ENCODE measurements around the gene MICALL2.

MICALL2 gene

DNA sequence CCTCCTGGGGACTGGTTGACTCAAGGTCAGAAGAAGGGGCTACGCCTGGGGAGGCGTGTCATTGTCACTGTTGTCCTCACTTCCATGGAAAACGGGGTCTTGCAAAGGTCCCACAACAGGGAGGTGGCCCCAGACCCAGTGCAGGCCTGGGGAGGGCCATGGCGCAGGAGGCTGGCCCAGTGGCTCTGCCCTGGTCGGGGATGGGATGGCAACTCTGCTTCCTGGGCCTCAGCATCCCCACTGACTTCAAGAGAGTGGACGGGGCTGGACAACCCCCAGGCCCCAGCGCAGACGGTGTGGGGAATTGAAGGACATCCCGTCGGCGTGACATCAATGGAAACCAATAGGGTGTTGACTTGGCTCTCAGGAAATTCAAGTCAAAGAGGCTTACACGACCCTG, 35.2 kb downstream of the MICALL2 start:
- no peaks in the 10 kb centered on the region for H3K79me2 ChIP-seq (ENCODE audit: control insufficient read depth, low read length)
- TF ChIP-seq, protein P1, sequence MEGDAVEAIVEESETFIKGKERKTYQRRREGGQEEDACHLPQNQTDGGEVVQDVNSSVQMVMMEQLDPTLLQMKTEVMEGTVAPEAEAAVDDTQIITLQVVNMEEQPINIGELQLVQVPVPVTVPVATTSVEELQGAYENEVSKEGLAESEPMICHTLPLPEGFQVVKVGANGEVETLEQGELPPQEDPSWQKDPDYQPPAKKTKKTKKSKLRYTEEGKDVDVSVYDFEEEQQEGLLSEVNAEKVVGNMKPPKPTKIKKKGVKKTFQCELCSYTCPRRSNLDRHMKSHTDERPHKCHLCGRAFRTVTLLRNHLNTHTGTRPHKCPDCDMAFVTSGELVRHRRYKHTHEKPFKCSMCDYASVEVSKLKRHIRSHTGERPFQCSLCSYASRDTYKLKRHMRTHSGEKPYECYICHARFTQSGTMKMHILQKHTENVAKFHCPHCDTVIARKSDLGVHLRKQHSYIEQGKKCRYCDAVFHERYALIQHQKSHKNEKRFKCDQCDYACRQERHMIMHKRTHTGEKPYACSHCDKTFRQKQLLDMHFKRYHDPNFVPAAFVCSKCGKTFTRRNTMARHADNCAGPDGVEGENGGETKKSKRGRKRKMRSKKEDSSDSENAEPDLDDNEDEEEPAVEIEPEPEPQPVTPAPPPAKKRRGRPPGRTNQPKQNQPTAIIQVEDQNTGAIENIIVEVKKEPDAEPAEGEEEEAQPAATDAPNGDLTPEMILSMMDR (IDR thresholded peaks at IDR 0.05; ENCODE audit: low read depth, low read length, poor library complexity, severe bottlenecking) = no peak
- no peak for TF ChIP-seq EZH2phosphoT487 (IDR thresholded peaks at IDR 0.05; ENCODE audit: borderline replicate concordance, low read length)
- peaks cover 18% of the 10 kb centered on the region for H3K27me3 ChIP-seq (ENCODE audit: control insufficient read depth, low read length)

DNA sequence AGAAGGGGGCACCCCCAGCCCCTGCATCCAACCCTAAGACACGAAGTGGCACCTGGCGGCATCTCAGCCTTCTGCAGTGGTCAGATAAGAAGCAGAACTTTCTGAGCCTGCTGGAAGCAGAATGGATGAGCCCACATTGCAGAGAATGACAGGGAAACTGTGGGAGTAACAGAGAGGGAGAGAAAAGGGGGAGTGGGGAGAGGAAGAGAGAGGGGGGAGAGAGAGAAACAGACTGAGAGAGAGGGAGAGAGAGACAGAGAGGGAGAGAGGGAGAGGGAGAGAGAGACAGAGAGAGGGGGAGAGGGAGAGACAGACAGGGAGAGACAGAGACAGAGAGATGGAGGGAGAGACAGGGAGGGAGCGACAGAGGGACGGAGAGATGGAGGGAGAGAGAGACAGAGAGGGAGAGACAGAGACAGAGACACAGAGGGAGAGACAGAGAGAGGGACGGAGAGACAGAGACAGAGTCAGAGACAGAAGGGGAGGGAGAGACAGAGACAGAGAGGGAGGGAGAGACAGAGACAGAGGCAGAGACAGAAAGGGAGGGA, 35.9 kb downstream of the MICALL2 start:
- H3K27me3 ChIP-seq (ENCODE audit: control insufficient read depth, low read length) = peaks cover 18% of the 10 kb centered on the region

More for the DNA sequence above, 35.2 kb downstream of the MICALL2 start:
- Histone ChIP-seq H3K4me3 (ENCODE audit: low read length) (no peak overlapping the region), H3K27ac (ENCODE audit: low read depth, low read length) (no peak overlapping the region), H3K36me3 (ENCODE audit: control insufficient read depth, low read length) (no peaks in the 10 kb centered on the region), H3K9me3 (ENCODE audit: control insufficient read depth, insufficient read depth, low read length) (no peaks in the 10 kb centered on the region), H3K4me1 (ENCODE audit: control insufficient read depth, low read length) (no peaks in the 10 kb centered on the region), H3K4me2 (ENCODE audit: low read length) (no peak overlapping the region), H3F3A (ENCODE audit: control insufficient read depth, insufficient read depth) (no peaks in the 10 kb centered on the region), H4K20me1 (ENCODE audit: control insufficient read depth, insufficient read depth, low read depth, low read length) (no peaks in the 10 kb centered on the region), H3K9me2 (replicated peaks; ENCODE audit: control insufficient read depth, low read length) (no peaks in the 10 kb centered on the region)

DNA sequence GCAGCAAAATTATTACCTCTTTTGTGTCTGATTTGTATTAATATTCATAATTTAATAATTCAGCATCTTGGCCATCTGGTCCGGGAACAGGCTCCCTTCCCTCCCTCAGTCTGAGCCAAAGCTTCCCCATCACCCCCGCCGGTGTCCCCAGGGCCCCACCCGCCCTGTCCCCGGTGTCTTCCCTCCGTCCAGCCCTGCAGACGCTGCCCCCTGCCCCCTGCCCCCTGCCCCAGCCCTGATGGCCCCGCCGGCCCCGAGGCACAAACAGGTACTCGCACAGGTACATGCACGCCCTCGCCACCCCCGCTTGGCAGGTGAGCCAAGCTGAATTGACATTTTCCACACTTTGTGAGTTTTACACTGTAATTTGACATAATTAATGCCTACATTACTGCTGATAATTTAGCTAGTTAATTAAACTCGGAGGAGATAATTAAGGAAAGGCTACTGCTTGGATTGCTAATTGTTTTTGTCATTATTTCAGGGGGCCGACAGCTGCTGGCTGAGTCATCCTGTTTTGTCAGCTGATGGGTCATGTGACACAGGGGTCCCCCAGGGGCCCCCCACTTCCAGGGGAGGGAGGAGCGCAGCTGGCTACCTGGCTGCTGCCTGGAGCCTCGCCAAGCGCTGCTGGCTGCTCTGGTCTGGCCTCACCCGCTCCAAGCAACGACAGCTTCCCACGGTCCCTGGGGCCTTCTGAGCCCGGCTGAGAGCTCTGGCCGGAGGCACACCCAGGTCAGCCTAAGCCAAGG, 36.6 kb downstream of the MICALL2 start:
- Histone ChIP-seq H3K4me2 (ENCODE audit: low read length) (no peak overlapping the region), H3F3A (ENCODE audit: control insufficient read depth, insufficient read depth) (no peaks in the 10 kb centered on the region)

More for the DNA sequence above, 35.9 kb downstream of the MICALL2 start:
- Histone ChIP-seq H3K9me3 (ENCODE audit: control insufficient read depth, insufficient read depth, low read length) (no peaks in the 10 kb centered on the region), H3K79me2 (ENCODE audit: control insufficient read depth, low read length) (no peaks in the 10 kb centered on the region), H3K4me3 (ENCODE audit: low read length) (no peak overlapping the region), H3K4me2 (ENCODE audit: low read length) (no peak overlapping the region), H3F3A (ENCODE audit: control insufficient read depth, insufficient read depth) (no peaks in the 10 kb centered on the region), H4K20me1 (ENCODE audit: control insufficient read depth, insufficient read depth, low read depth, low read length) (no peaks in the 10 kb centered on the region), H3K27ac (ENCODE audit: low read depth, low read length) (no peak overlapping the region), H3K9me2 (replicated peaks; ENCODE audit: control insufficient read depth, low read length) (no peaks in the 10 kb centered on the region), H3K4me1 (ENCODE audit: control insufficient read depth, low read length) (no peaks in the 10 kb centered on the region), H3K36me3 (ENCODE audit: control insufficient read depth, low read length) (no peaks in the 10 kb centered on the region)
- TF ChIP-seq EZH2phosphoT487 (IDR thresholded peaks at IDR 0.05; ENCODE audit: borderline replicate concordance, low read length) = no peak
- TF ChIP-seq, protein P1 (IDR thresholded peaks at IDR 0.05; ENCODE audit: low read depth, low read length, poor library complexity, severe bottlenecking) = no peak

More for the DNA sequence above, 36.6 kb downstream of the MICALL2 start:
- no peaks in the 10 kb centered on the region for H4K20me1 ChIP-seq (ENCODE audit: control insufficient read depth, insufficient read depth, low read depth, low read length)
- TF ChIP-seq, protein P1 (IDR thresholded peaks at IDR 0.05; ENCODE audit: low read depth, low read length, poor library complexity, severe bottlenecking) = no peak
- no peak for TF ChIP-seq EZH2phosphoT487 (IDR thresholded peaks at IDR 0.05; ENCODE audit: borderline replicate concordance, low read length)
- no peaks in the 10 kb centered on the region for H3K79me2 ChIP-seq (ENCODE audit: control insufficient read depth, low read length)
- H3K9me3 ChIP-seq (ENCODE audit: control insufficient read depth, insufficient read depth, low read length) = no peaks in the 10 kb centered on the region
- no peaks in the 10 kb centered on the region for H3K4me1 ChIP-seq (ENCODE audit: control insufficient read depth, low read length)
- no peaks in the 10 kb centered on the region for H3K9me2 ChIP-seq (replicated peaks; ENCODE audit: control insufficient read depth, low read length)
- H3K27ac ChIP-seq (ENCODE audit: low read depth, low read length) = no peak overlapping the region
- no peaks in the 10 kb centered on the region for H3K36me3 ChIP-seq (ENCODE audit: control insufficient read depth, low read length)
- peaks cover 18% of the 10 kb centered on the region for H3K27me3 ChIP-seq (ENCODE audit: control insufficient read depth, low read length)
- no peak overlapping the region for H3K4me3 ChIP-seq (ENCODE audit: low read length)
